Kidney (tissue), 22 donors: ENCODE measurements around the gene SALL2. TPM values are rescaled to one million over a fixed set of nuclear protein-coding genes. Genes with fewer than 3 reads are reported as not detected.
A peak's percentile ranks its signal among the peaks of the same experiment; 100 is the strongest.

Experiments
- DNase-seq, 5 donors: peaks; one replicate each; pipeline ENCODE4 v3.0.0-alpha.2; 2013 to 2020
- FAIRE-seq: peaks from 2 replicates; lab custom pipeline; 2012; peaks lifted over from hg19 to GRCh38; lab: Jason Lieb, UNC
- H3K27ac ChIP-seq, 2 donors: one replicate each; pipeline ENCODE4 v1.7.0; 2013; ENCODE audit warnings: low read depth in 2 of 2, low read length in 2 of 2, inconsistent platforms in 1 of 2
- H3K27me3 ChIP-seq: one replicate; pipeline ENCODE4 v1.7.1; 2013; ENCODE audit warnings: low read length, inconsistent platforms; ENCODE audit not compliant: control insufficient read depth, insufficient read depth
- H3K36me3 ChIP-seq, 3 donors: one replicate each; pipeline versions ENCODE4 v1.7.0 to v1.7.1; 2013; ENCODE audit warnings: low read length in 3 of 3, control low read depth in 1 of 3, inconsistent platforms in 1 of 3; ENCODE audit not compliant: insufficient read depth in 3 of 3, control insufficient read depth in 2 of 3
- H3K4me1 ChIP-seq, 3 donors: one replicate each; pipeline versions ENCODE4 v1.7.0 to v1.7.1; 2013; ENCODE audit warnings: low read length in 3 of 3, inconsistent platforms in 1 of 3, low read depth in 1 of 3; ENCODE audit not compliant: control insufficient read depth in 2 of 3, insufficient read depth in 2 of 3
- H3K4me3 ChIP-seq, 3 donors: one replicate each; pipeline versions ENCODE4 v1.7.0 to v1.8.1; 2013; ENCODE audit warnings: low read length in 3 of 3, control low read depth in 1 of 3, inconsistent platforms in 1 of 3
- H3K9ac ChIP-seq, 3 donors: one replicate each; pipeline versions ENCODE4 v1.7.0 to v1.7.1; 2013; ENCODE audit warnings: low read length in 3 of 3, control low read depth in 1 of 3, inconsistent platforms in 1 of 3
- H3K9me3 ChIP-seq, 3 donors: one replicate each; pipeline versions ENCODE4 v1.7.0 to v1.7.1; 2013; ENCODE audit warnings: low read length in 3 of 3, control low read depth in 1 of 3, inconsistent platforms in 1 of 3; ENCODE audit not compliant: control insufficient read depth in 2 of 3, insufficient read depth in 1 of 3
- CTCF ChIP-seq: IDR thresholded peaks from 3 replicates; pipeline ENCODE4 v1.5.1; 2012; ENCODE audit warnings: mild to moderate bottlenecking, moderate library complexity, borderline replicate concordance; ENCODE audit not compliant: insufficient read depth; ENCODE audit errors: extremely low read depth
- intact Hi-C: fragments of 100-400 bp; cut with DNase I; formaldehyde crosslinking; loops from one replicate; pipeline ENCODE4 v1.11.1; 2022
- long read RNA-seq, 10 donors: library from polyadenylated mRNA in 1 of 10; unstranded in 1 of 10; transcript quantifications; one replicate each; pipeline ENCODE4 v2.0.0 and lab custom pipeline, GENCODE V29; 2021 to 2026
- polyA plus RNA-seq: library from polyadenylated mRNA; stranded (reverse); fragments of 350-450 nt; fragmentation: Illumina TruSeq; extraction: RNeasy Lipid Tissue Mini Kit (QIAGEN cat#74804); gene quantifications from one replicate; pipeline ENCODE4 v1.2.3, GENCODE V29; 2014; ENCODE audit warnings: low read depth, low replicate concordance; ENCODE audit not compliant: insufficient read depth
- total RNA-seq: library from RNA; stranded (reverse); fragmentation: NEBNext Ultra II Directional; extraction: Animal tissue kit (Norgen Biotek cat#: 25700); gene quantifications from one replicate; pipeline ENCODE4 v1.2.1, GENCODE V29; 2021
- donor health status: control.
- donor health status: control.
- donor health status: control.
- donor health status: control.
- donor health status: control.
- donor health status: DM: yes; HTN: yes; CAD: no.
- donor health status: Normal renal cell carcinoma (clear cell type).

Gene SALL2
- total RNA-seq (8.8 TPM), polyA plus RNA-seq (5.5 TPM)
- long read RNA-seq, donor 1, full-length matches to known transcripts = 20 of 20 reads
- long read RNA-seq, donor 1, partial matches to known transcripts = 0 of 20 reads
- long read RNA-seq, donor 1, other reads (novel, unspliced or antisense) = 0 of 20 reads
- long read RNA-seq, donor 2, transcript SALL2-202 (2 exons, 659 nt) = major isoform, 10 of 10 reads
- long read RNA-seq, donor 2, partial matches to known transcripts = 0 of 10 reads
- long read RNA-seq, donor 2, other reads (novel, unspliced or antisense) = 0 of 10 reads
- long read RNA-seq, donor 3, transcript SALL2-202 (2 exons, 659 nt) = major isoform, 8 of 8 reads
- long read RNA-seq, donor 3, partial matches to known transcripts = 0 of 8 reads
- long read RNA-seq, donor 3, other reads (novel, unspliced or antisense) = 0 of 8 reads
- long read RNA-seq, donor 4, transcript SALL2-202 (2 exons, 659 nt) = major isoform, 7 of 7 reads
- long read RNA-seq, donor 4, partial matches to known transcripts = 0 of 7 reads
- long read RNA-seq, donor 4, other reads (novel, unspliced or antisense) = 0 of 7 reads
- long read RNA-seq, donor 5 = 0 reads
- long read RNA-seq, donor 6, transcript SALL2-202 (2 exons, 659 nt) = major isoform, 8 of 8 reads
- long read RNA-seq, donor 6, partial matches to known transcripts = 0 of 8 reads
- long read RNA-seq, donor 6, other reads (novel, unspliced or antisense) = 0 of 8 reads
- long read RNA-seq, donor 7, partial matches to known transcripts = 0 of 3 reads
- long read RNA-seq, donor 7, other reads (novel, unspliced or antisense) = 3 of 3 reads
- long read RNA-seq, donor 8, transcript SALL2-202 (2 exons, 659 nt) = major isoform, 12 of 12 reads
- long read RNA-seq, donor 8, partial matches to known transcripts = 0 of 12 reads
- long read RNA-seq, donor 8, other reads (novel, unspliced or antisense) = 0 of 12 reads
- long read RNA-seq, donor 9, partial matches to known transcripts = 0 of 2 reads
- long read RNA-seq, donor 9, other reads (novel, unspliced or antisense) = 0 of 2 reads
- long read RNA-seq, donor 10, full-length matches to known transcripts = 10 of 10 reads
- long read RNA-seq, donor 10, partial matches to known transcripts = 0 of 10 reads
- long read RNA-seq, donor 10, other reads (novel, unspliced or antisense) = 0 of 10 reads

GRCh38 chr14:21525962-21526671 is at the start of gene SALL2:
SALL2 (minus strand) TSS chr14:21526346; CDS start chr14:21526127, 219 bp downstream.
- DNase-seq (peak; percentile 88 to 97 (median 97)), FAIRE-seq (no peak)
- Histone ChIP-seq H3K27ac (no peak within 1 kb of the TSS), H3K27me3 (no peaks in the 10 kb centered on the region), H3K4me1 (no peaks in the 10 kb centered on the region), H3K9me3 (no peaks in the 10 kb centered on the region), H3K4me3 (peak within 1 kb of the TSS; percentile 62 to 78 (median 68)), H3K36me3 (no peaks in the 10 kb centered on the region), H3K9ac (peak within 1 kb of the TSS; percentile 49 to 73 (median 55))
- intact Hi-C loops = no loop called here
- TF ChIP-seq CTCF = no peak

- no peak for FAIRE-seq
Observed at GRCh38 chr14:21575661-21576060, 49.5 kb upstream of the SALL2 start.

More at GRCh38 chr14:21575661-21576060, 49.5 kb upstream of the SALL2 start:
- Histone ChIP-seq H3K36me3 (no peaks in the 10 kb centered on the region), H3K9me3 (peaks cover 0 to 4% (median 0%) of the 10 kb centered on the region in 3 donors), H3K27me3 (no peaks in the 10 kb centered on the region), H3K4me1 (no peaks in the 10 kb centered on the region), H3K27ac (no peak overlapping the region), H3K9ac (no peak overlapping the region), H3K4me3 (no peak overlapping the region)
- DNase-seq = peak in 1 of 5 donors; percentile 25
- no peak for TF ChIP-seq CTCF
- intact Hi-C loops = no loop called here
